ENCODE measurements around the gene PRIM1. TPM values are rescaled to one million over a fixed set of nuclear protein-coding genes. Genes with fewer than 3 reads are reported as not detected.
"Not testable (repeated sequence)": the region's sequence is repeated elsewhere in the genome, so short reads cannot be mapped to it uniquely, and the experiment has no call there.

The PRIM1 gene
- total and polyA plus RNA-seq, 2 of the 4 experiments (the other 2 are of a cell fraction), result 8.6 to 12.0 TPM

GRCh38 chr12:56757971-56758370 lies 5.8 kb upstream of the PRIM1 start:
- H3K79me1 ChIP-seq (ENCODE audit: low read depth in 1 of 2, low read length in 2 of 2); H4K20me1 ChIP-seq (ENCODE audit: insufficient read depth, low read length); H2AK5ac ChIP-seq (ENCODE audit: low read depth, low read length); H2AFZ ChIP-seq (replicated peaks; ENCODE audit: low read length, poor library complexity); H3K4ac ChIP-seq (ENCODE audit: low read depth, low read length); H2BK20ac ChIP-seq (ENCODE audit: low read depth, low read length); H2BK5ac ChIP-seq (ENCODE audit: low read depth, low read length, poor library complexity, severe bottlenecking); H4K5ac ChIP-seq (ENCODE audit: low read depth, low read length); POLR2A ChIA-PET (ENCODE audit: unreplicated experiment); H3K18ac ChIP-seq (ENCODE audit: low read depth, low read length); H2BK120ac ChIP-seq (ENCODE audit: low read depth, low read length); H3K9ac ChIP-seq (ENCODE audit: low read depth, low read length); dilution Hi-C loops (cut with HindIII; ENCODE audit: low sequenced_read_pairs, unreplicated experiment); DNase-seq; H3K4me1 ChIP-seq (ENCODE audit: control insufficient read depth, insufficient read depth, low read length); H4K91ac ChIP-seq (ENCODE audit: insufficient read depth, low read depth, low read length); H3K27me3 ChIP-seq (ENCODE audit: control insufficient read depth, insufficient read depth, low read length); ATAC-seq (ENCODE audit: low read depth); H3K4me3 ChIP-seq (ENCODE audit: insufficient read depth, low read depth, low read length); H3K14ac ChIP-seq (replicated peaks; ENCODE audit: low read depth, low read length); H3K27ac ChIP-seq (ENCODE audit: insufficient read depth, low read length); H3K56ac ChIP-seq (ENCODE audit: extremely low read depth, insufficient read depth, low read length); H3K4me2 ChIP-seq (ENCODE audit: low read depth, low read length); H3K36me3 ChIP-seq (ENCODE audit: control insufficient read depth, insufficient read depth, low read length); H4K8ac ChIP-seq (ENCODE audit: low read depth in 2 of 2, low read length in 2 of 2); H3K9me1 ChIP-seq (ENCODE audit: insufficient read depth, low read length); H3K9me3 ChIP-seq (ENCODE audit: control insufficient read depth, insufficient read depth, low read length); BruUV-seq (replicated peaks); H3K23ac ChIP-seq (ENCODE audit: low read depth, low read length); H2BK15ac ChIP-seq (ENCODE audit: low read depth, low read length); H2AK9ac ChIP-seq (replicated peaks; ENCODE audit: low read depth, low read length, poor library complexity): not testable (repeated sequence)
- intact Hi-C loops (cut with micrococcal nuclease), result loop anchor here (1.0 to 5.0 kb wide), 3 partner anchors 229 to 304 kb away; no protein-coding TSS in a partner anchor
- CTCF ChIA-PET, result interaction anchor here (0.8 to 1.6 kb wide), 2 partner anchors 230 to 244 kb away, joined by 3 to 7 read pairs; no protein-coding TSS in a partner anchor
- in situ Hi-C loops (cut with MboI; ENCODE audit: low sequenced_read_pairs), result loop anchor here (10.0 kb wide), 1 partner anchor 307 kb away; no protein-coding TSS in a partner anchor
- WGBS, 2 experiments (ENCODE audit: extremely low coverage in 2 of 2, insufficient read length in 1 of 2), result no CpG with 5 or more reads among the region's 1 CpG

All from IMR-90 (cell line).